K562 (cell line): ENCODE data around the gene PIP4K2C. TPM values are rescaled to one million over a fixed set of nuclear protein-coding genes. Genes with fewer than 3 reads are reported as not detected.
A peak's percentile ranks its signal among the peaks of the same experiment; 100 is the strongest.

ENCODE experiments used
- ATAC-seq: fragments of 200-7000 bp; cut with Tn5 transposase; 3 replicates; pipeline ENCODE4 v1.9.1; 2020; ENCODE audit warnings: moderate library complexity
- BruUV-seq: library from RNA; stranded (reverse); fragments of 400-500 nt; replicated peaks from 2 replicates; lab custom pipeline; 2021; lab: Mats Ljungman, UMichigan
- CTCF ChIA-PET: fragments of 300-600 bp; formaldehyde crosslinking; extraction: SDS; loops from one replicate; lab custom pipeline; 2021; ENCODE audit warnings: low intra/inter-chr PET ratio; lab: Yijun Ruan, JAX
- POLR2A ChIA-PET: fragments of 300-600, 350-650 bp; sonication (Branson Sonifier 250); formaldehyde crosslinking; extraction: SDS; loops from one replicate; lab custom pipeline; 2021; ENCODE audit warnings: antibody characterized with exemption, inconsistent platforms; lab: Yijun Ruan, JAX
- DNase-seq, 4 experiments: peaks; one replicate each; pipeline versions ENCODE4 v3.0.0 to v3.0.0-alpha.2; 2011 to 2018; ENCODE audit warnings: low spot score in 3 of 4, mixed read lengths in 3 of 4; ENCODE audit errors: extremely low read depth in 1 of 4
- FAIRE-seq: peaks from 2 replicates; lab custom pipeline; 2011; peaks lifted over from hg19 to GRCh38; lab: Jason Lieb, UNC
- H2AFZ ChIP-seq: 2 replicates; pipeline ENCODE4 v1.6.0; 2011; ENCODE audit warnings: low read depth, low read length, control low read depth, inconsistent platforms
- H3K27ac ChIP-seq: fragments of 200-600 bp; 3 replicates; pipeline ENCODE4 v1.8.0; 2011; ENCODE audit warnings: low read depth, mild to moderate bottlenecking, control low read depth, inconsistent platforms, low read length, moderate library complexity, mixed read lengths; ENCODE audit errors: extremely low read depth
- H3K27me3 ChIP-seq, 2 experiments: fragments of 300-600 bp in 1 of 2; 2 replicates in 1 of 2; 3 replicates in 1 of 2; pipeline versions ENCODE4 v1.6.0 to v1.8.0; 2011; ENCODE audit warnings: inconsistent platforms in 2 of 2, low read length in 2 of 2, mild to moderate bottlenecking in 1 of 2, mixed read lengths in 1 of 2, moderate library complexity in 1 of 2; ENCODE audit not compliant: control insufficient read depth in 2 of 2, insufficient read depth in 2 of 2
- H3K36me3 ChIP-seq: fragments of 300-600 bp; 3 replicates; pipeline ENCODE4 v1.8.0; 2011; ENCODE audit warnings: mild to moderate bottlenecking, low read length, inconsistent platforms; ENCODE audit not compliant: control insufficient read depth, insufficient read depth
- H3K4me1 ChIP-seq, 2 experiments: fragments of 200-600 bp in 1 of 2; replicated peaks in 1 of 2; 2 replicates in 1 of 2; 3 replicates in 1 of 2; pipeline versions ENCODE4 v1.5.1 to v1.8.0; 2011; ENCODE audit warnings: inconsistent platforms in 2 of 2, low read length in 2 of 2, mild to moderate bottlenecking in 1 of 2, mixed read lengths in 1 of 2, moderate library complexity in 1 of 2; ENCODE audit not compliant: control insufficient read depth in 2 of 2, insufficient read depth in 2 of 2
- H3K4me2 ChIP-seq: 2 replicates; pipeline ENCODE4 v1.6.1; 2011; ENCODE audit warnings: low read length, control low read depth, inconsistent platforms, mixed read lengths; ENCODE audit not compliant: insufficient read depth
- H3K4me3 ChIP-seq: fragments of 200-600 bp; sonication (generic), shearing (Covaris generic); 2 replicates; pipeline ENCODE4 v1.5.1; 2016; ENCODE audit warnings: control low read depth, inconsistent platforms
- H3K79me2 ChIP-seq: fragments of 200-600 bp; 3 replicates; pipeline ENCODE4 v1.8.0; 2011; ENCODE audit warnings: low read length, inconsistent platforms; ENCODE audit not compliant: control insufficient read depth, insufficient read depth
- H3K9ac ChIP-seq, 2 experiments: 2 replicates each; pipeline versions ENCODE4 v1.6.0 to v1.6.1; 2011; ENCODE audit warnings: low read depth in 2 of 2, low read length in 2 of 2, control low read depth in 1 of 2, inconsistent platforms in 1 of 2, mild to moderate bottlenecking in 1 of 2, mixed read lengths in 1 of 2; ENCODE audit not compliant: insufficient read depth in 1 of 2
- H3K9me1 ChIP-seq: one replicate; pipeline ENCODE4 v1.6.0; 2011; ENCODE audit warnings: inconsistent platforms, mild to moderate bottlenecking, low read length, moderate library complexity; ENCODE audit not compliant: control insufficient read depth, insufficient read depth
- H3K9me3 ChIP-seq: replicated peaks from 2 replicates; pipeline ENCODE4 v1.5.1; 2011; ENCODE audit warnings: low read depth, low read length, inconsistent platforms; ENCODE audit not compliant: control insufficient read depth, insufficient read depth
- H4K20me1 ChIP-seq: replicated peaks from 2 replicates; pipeline ENCODE4 v1.6.1; 2011; ENCODE audit warnings: low read length, inconsistent platforms, mixed read lengths; ENCODE audit not compliant: control insufficient read depth, insufficient read depth
- ESRRA ChIP-seq: fragments of 450-650 bp; IDR thresholded peaks from 2 replicates; pipeline ENCODE4 v1.6.1; 2014; ENCODE audit warnings: low read depth, mild to moderate bottlenecking, moderate library complexity, borderline replicate concordance
- FOXJ3 ChIP-seq: sonication (generic); formaldehyde crosslinking; IDR thresholded peaks from 2 replicates; pipeline ENCODE4 v1.4.0; 2020; ENCODE audit warnings: mild to moderate bottlenecking, missing genetic modification reagents
- HMGN3 ChIP-seq: IDR thresholded peaks from 2 replicates; pipeline ENCODE4 v1.6.1; 2011; ENCODE audit warnings: borderline replicate concordance, low read depth, mild to moderate bottlenecking, mixed read lengths, low read length; ENCODE audit not compliant: insufficient read length; ENCODE audit errors: extremely low read depth
- JUNB ChIP-seq: fragments of 450-650 bp; formaldehyde crosslinking; conservative IDR thresholded peaks from 2 replicates; pipeline ENCODE4 v1.4.0; 2020; ENCODE audit warnings: mild to moderate bottlenecking
- SPI1 ChIP-seq: IDR thresholded peaks from 2 replicates; pipeline ENCODE4 v1.6.1; 2011; ENCODE audit warnings: low read depth, low read length, control low read depth, borderline replicate concordance
- ZNF280B ChIP-seq: fragments of 250-450 bp; sonication (Bioruptor Pico); IDR thresholded peaks from 2 replicates; pipeline ENCODE4 v1.5.1; 2021; ENCODE audit warnings: mild to moderate bottlenecking
- WGBS: fragments of 100-300 bp; shearing (Covaris generic); methylation state at CpG from one replicate; pipeline ENCODE4 v1.1.6; 2016; ENCODE audit warnings: low coverage, mixed read lengths; ENCODE audit not compliant: insufficient coverage; ENCODE audit errors: missing lambda C conversion rate; 5-methylcytosine and 5-hydroxymethylcytosine counted together
- in situ Hi-C: fragments of 300-500 bp; cut with MboI; formaldehyde crosslinking; loops from 4 replicates; pipeline ENCODE4 v1.15.0; 2018; ENCODE audit warnings: inconsistent platforms, mixed read lengths
- intact Hi-C: fragments of 100-400 bp; cut with micrococcal nuclease; formaldehyde crosslinking; loops from 2 replicates; pipeline ENCODE4 v1.14.2; 2022
- polyA plus RNA-seq, 8 experiments: library from polyadenylated mRNA; depleted of rRNA in 4 of 8; stranded (reverse) in 5 of 8; unstranded in 3 of 8; fragments of >200 nt; fragmentation: Nextera tagmentation in 2 of 8; fragmentation: Illumina TruSeq in 1 of 8; extraction: Ambion mirVana in 2 of 8; extraction: Trizol in 1 of 8; gene quantifications; 2 replicates each; pipeline versions ENCODE4 v1.2.1 to v1.2.3, GENCODE V29; 2011 to 2014; ENCODE audit warnings: inconsistent platforms in 1 of 8, missing spikeins in 1 of 8
- total RNA-seq, 7 experiments: library from RNA; depleted of rRNA in 6 of 7; stranded (reverse); fragments of >200 nt in 6 of 7; fragmentation: Illumina TruSeq in 2 of 7; extraction: Trizol in 2 of 7; gene quantifications; 2 replicates each; pipeline versions ENCODE4 v1.2.1 to v1.2.3, GENCODE V29; 2011 to 2021; ENCODE audit warnings: low replicate concordance in 1 of 7

PIP4K2C gene
- total and polyA plus RNA-seq, 9 of the 15 experiments (the other 6 are each of a cell fraction or from before 2014, with no cell fraction given), result 9.0 to 41.4 (median 18.3) TPM

- TF ChIP-seq JUNB (CRISPR knock-in tag), result no peak
- TF ChIP-seq ZNF280B, result no peak
- no peak for TF ChIP-seq FOXJ3 (CRISPR knock-in tag)
- no peak for TF ChIP-seq ESRRA
Observed at GRCh38 chr12:57623385-57623784, 32.4 kb downstream of the PIP4K2C start (continued).

- Histone ChIP-seq H4K20me1 (no peaks in the 10 kb centered on the region), H2AFZ (no peak overlapping the region), H3K9me3 (no peaks in the 10 kb centered on the region), H3K79me2 (no peaks in the 10 kb centered on the region), H3K36me3 (peaks cover 25% of the 10 kb centered on the region; the same call in 2 of the 3 replicates), H3K27me3 (no peaks in the 10 kb centered on the region), H3K27ac (no peak overlapping the region), H3K9me1 (no peaks in the 10 kb centered on the region), H3K4me1 (peaks cover 20 to 41% of the 10 kb centered on the region in 2 experiments), H3K4me2 (no peak overlapping the region), H3K9ac (no peak overlapping the region), H3K4me3 (no peak overlapping the region)
- TF ChIP-seq HMGN3, result no peak
- TF ChIP-seq SPI1, result 0 out of 2 replicates have a peak, but pooled peaks have one; percentile 25
- in situ Hi-C loops, result no loop called here
- BruUV-seq, result no TSS peak
- DNase-seq (no peak), ATAC-seq (no peak), FAIRE-seq (no peak)
- CTCF ChIA-PET, result no interaction called here
- POLR2A ChIA-PET, result interaction anchor here (0.6 to 1.2 kb wide), 5 partner anchors 36 to 906 kb away, joined by 3 to 4 read pairs (median 3); no protein-coding TSS in a partner anchor
- intact Hi-C loops, result loop anchor here (5.0 kb wide), 1 partner anchor 102 kb away; the partner anchor contains the start of genes DDIT3 and MBD6
- WGBS, result 44% methylated on average over 5 of the region's 5 CpGs
Observed at GRCh38 chr12:57623811-57624390, 32.9 kb downstream of the PIP4K2C start.
